ENCODE data around the gene ENO4.

The ENO4 gene, protein sequence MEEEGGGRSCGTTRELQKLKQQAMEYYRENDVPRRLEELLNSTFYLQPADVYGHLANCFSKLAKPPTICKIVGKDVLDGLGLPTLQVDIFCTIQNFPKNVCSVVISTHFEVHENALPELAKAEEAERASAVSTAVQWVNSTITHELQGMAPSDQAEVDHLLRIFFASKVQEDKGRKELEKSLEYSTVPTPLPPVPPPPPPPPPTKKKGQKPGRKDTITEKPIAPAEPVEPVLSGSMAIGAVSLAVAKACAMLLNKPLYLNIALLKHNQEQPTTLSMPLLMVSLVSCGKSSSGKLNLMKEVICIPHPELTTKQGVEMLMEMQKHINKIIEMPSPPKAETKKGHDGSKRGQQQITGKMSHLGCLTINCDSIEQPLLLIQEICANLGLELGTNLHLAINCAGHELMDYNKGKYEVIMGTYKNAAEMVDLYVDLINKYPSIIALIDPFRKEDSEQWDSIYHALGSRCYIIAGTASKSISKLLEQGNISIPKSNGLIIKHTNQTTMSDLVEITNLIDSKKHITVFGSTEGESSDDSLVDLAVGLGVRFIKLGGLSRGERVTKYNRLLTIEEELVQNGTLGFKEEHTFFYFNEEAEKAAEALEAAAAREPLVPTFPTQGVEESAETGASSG

DNA sequence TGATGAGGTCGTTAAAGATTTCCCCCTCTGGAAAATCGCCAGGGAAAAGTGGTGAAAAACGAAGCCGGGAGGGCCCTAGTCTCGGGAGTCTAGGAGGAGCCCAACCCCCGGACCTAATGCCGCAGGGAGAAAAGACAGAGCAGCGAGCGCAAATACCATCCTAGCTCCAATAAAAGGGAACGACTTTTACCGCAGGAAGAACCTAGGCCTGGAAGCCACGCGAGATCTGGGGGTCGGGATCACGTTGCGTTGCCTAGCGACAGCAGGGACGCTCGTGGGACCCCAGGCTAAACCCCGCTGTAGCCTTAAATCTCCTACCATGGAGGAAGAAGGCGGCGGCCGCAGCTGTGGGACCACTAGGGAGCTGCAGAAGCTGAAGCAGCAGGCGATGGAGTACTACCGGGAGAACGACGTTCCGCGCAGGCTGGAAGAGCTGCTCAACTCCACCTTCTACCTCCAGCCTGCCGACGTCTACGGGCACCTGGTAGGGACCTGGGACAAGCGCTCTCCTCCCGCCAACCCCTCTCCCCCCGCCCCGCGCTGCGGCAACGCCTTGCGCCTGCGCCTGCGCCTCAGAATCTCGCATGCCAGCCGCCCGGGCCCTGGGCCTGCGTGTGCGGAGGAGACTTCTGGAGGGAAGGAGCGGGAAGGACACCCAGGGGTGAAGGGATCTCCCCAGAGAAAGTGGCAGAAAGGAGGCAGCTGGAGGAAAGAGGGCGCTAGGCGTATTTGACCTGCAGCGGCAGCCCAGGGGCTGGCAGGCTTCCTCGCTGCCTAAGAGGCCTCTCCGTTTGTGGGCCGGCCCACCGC lies at the start of gene ENO4:
TSS of gene ENO4 (plus strand) at position 252 of the 810 bp plus-strand sequence. CDS start at position 320, 68 bp downstream.
- DNase-seq (ENCODE audit: low read depth in 1 of 2, low spot score in 1 of 2) = peak in 1 of 2 donors; percentile 8

DNA sequence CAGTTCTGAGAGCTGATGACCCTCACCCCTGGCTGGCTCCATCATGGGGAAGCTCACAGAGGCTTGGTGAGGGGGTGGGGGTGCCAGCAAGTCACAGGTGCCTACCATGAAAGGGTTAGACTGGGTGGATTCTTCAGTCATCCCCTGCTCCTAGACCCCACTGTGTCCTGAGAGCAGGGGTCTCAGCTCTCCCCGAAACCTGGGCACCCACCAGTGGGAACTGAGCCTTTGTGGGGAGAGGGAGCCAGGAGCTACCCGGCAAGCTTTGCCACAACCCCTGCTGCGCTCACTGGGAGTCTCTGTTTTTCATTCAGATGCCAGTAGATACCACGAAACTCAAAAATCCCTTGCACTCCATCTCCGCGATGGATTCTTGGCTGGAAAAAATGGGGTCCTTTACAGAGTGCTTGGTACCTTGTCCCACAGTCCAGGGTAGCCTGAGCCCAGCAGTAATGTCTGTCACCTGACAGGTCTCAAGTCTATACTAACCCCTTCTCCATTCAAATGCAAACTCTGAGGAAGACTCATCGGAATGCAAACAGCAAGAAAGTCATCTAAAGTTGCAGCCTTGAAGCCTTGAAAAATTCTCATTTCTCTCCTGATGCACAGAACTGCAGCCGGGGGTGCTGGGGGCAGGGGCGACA lies 48.9 kb upstream of the ENO4 start:
- DNase-seq (ENCODE audit: low read depth in 1 of 2, low spot score in 1 of 2) = no peak

DNA sequence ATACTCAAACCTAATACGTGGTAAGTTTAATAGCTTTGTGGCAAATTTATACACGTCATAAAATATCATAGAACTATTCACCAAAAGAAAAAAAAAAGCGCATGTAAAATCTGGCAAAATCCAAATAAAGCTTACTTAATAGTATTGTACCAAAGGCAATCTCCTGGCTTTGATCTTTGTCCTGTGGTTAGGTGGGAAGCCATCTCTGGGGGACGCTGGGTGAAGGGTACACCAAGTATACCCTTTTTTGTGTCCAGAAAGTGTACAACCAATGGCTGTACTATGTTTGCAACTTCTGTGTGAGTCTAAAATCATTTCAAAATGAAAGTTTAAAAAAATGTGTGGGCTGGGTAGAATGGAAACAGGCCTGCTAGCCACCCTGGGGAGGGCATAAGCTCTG lies 47.6 kb upstream of the ENO4 start:
- no peak for DNase-seq (ENCODE audit: low read depth in 1 of 2, low spot score in 1 of 2)

DNA sequence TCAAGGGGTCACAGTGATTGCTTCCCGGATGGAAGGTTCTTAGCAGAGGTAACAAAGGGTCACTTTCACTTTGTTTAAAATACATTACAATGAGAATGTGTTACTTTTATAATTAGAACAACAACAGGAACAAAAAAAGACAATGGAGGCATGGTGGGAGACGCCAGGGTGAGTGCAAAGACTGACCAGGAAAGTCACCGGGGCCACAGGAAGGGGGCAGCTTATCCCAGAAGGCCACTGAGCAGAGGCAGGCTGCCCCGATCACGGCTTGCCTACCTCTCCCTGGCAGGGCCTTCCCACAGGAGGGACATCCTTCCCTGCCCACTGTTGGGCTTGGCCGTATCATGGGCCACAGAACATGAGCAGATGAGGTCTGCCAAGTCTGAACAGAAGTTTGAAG lies 46.8 kb upstream of the ENO4 start:
- no peak for DNase-seq (ENCODE audit: low read depth in 1 of 2, low spot score in 1 of 2)

DNA sequence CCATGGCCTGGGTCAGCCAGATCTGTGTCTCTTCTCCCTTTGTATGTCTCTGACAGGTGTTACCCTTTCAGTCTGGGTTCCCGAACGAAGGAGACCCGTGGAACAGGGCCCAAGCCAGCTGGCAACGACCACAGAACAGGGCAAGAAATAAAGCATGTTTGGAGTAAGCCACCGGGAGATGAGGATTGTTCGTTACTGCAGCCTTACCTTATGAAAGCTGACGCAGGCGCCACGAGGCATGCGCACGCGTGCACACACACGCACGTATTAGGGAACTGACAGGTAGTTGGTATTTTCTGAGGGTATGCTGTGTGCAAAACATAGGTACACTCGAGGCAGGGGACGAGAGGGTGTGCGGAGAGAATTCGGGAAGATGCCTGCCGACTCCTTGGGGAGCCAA lies 46.4 kb upstream of the ENO4 start:
- no peak for DNase-seq (ENCODE audit: low read depth in 1 of 2, low spot score in 1 of 2)

DNA sequence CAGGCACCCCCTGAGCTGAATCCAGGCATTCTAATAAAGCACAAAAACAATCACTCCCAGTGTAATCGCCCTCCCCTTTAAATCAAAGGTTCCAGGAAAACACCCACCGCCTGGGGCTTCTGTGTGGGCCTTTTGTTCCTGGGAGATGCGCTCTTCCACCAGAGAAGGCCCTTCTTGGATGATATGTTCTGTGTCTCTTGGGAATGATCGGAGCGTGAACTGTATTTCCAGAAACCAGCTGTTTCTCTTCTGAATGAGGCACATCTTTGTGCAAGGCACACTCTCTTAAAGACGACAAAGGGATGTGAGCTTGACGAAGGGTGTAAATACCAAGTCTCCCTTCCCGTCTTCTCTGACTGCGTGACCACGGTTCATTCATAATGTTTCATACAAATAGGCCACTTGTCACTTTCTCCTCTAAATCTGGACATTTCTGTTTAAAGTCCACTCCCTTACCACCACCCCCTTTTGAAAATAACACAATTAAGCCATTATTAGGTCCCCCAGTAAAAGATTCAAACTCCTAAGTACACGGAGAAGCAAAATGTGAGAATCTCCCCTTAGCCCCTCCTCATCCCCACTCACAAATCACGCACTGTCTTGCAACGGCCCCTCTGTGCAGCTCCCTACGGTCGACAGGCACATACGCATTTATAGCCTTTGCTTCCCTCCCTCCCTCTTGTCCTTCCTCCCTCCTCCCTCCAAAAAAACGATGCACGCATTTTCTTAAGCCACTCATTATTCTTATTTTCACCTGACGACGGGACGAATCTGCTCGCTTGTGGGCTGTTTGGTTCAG lies 45.6 kb upstream of the ENO4 start:
- no peak for DNase-seq (ENCODE audit: low read depth in 1 of 2, low spot score in 1 of 2)

DNA sequence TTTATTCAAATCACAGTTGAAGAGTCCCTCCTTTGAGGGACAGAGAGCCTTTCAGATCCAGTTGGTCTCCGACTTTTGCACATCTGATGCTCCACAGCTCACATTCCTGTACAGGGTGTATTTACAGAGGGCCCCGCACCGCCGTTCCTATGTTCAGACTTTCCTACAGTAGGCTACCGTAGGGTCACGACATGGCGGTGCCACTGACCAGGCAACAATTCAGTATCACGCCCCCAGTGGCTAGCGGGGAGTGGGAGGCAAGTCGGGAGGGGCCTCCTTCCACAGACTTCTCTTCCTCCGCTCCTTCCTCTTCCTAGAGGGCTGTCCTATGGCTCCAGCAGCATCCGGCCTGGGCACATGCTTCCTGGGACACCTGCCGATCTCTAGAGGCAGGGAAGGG lies 40.6 kb upstream of the ENO4 start:
- no peak for DNase-seq (ENCODE audit: low read depth in 1 of 2, low spot score in 1 of 2)

DNA sequence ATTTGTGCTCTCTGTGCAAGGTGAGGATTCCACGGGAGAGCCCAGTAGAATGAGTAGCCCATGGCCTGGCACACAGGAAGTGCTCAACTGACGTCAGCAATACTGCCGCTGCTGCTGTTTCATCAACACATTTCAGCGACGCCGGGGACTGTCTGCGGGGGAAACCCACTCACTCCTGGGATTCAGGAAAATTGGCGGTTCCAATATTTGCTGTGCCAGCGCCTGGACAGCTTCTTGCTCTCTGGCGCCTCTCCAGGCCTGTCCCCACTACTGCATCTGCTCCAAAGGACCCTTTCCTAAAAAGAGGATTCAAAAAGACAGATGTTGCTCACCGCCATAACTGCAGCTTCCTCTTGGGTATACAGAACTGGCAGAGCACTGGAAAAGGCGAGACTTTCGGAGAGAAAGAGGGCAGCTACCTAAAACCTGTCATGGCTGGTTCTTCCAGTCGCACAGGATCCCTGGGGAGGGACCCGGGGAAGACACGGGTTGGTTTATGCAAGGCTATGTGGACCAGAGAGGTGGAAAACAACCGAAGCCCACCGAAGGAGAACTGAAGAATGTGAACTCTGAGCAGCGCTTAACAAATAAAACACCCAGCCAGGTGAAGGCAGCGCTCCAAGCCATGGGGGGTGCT lies 39.7 kb upstream of the ENO4 start:
- DNase-seq (ENCODE audit: low read depth in 1 of 2, low spot score in 1 of 2) = no peak

DNA sequence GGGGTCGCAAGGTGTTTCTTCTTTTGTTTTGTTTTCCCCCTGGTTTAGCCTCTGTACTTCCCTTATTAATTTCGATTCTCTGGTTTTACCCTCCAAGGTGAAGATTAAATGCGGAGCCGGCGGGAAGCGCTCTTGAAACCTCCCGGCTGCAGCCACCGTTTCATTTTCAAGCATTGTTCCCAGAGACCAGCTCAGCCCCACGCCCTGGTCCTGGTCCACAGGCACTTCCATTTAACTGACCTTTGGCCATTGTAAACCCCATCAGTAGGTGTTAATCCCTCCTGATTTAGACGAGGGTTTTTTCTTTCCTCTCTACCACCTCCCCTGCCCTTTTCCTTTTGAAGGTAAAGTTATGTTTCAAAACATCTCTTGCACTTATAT lies 39.2 kb upstream of the ENO4 start:
- DNase-seq (ENCODE audit: low read depth in 1 of 2, low spot score in 1 of 2) = no peak

DNA sequence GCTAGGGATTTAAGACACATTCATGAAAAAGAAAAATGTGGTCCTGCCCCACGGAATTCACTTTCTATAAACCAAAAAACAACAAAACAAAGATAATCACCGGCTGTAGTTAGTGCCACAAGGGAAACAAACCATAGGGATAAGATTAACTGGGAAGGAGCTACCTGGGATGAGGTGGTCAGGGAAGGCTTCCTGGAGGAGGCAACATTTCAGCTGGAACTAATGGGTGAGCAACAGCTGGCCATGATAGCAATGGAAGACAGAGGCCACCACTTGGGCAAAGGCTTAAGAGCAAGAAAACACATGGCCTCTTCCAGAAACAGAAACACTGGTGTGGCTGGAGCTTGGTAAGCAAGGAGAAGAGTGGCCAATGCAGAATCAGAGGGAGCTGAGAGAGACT lies 38.4 kb upstream of the ENO4 start:
- no peak for DNase-seq (ENCODE audit: low read depth in 1 of 2, low spot score in 1 of 2)

DNA sequence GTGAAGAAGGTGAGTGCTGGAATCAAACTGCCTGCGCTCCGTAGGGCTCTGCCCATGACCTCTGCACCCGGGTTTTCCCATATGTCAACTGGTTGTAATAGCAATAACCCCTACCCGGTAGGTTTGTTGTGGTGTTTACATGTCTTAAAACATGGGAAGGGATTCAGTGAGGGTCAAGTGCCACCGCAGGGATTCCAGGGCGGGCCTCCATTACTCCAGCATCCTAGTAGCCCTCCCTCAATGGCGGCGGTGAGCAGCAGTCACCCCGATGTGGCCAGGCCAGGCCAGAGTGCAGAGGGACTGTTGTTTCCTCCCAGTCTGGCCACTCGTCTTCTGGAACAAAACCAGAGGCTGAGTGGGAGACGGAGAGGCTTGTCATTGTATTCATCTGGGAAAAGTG lies 37.6 kb upstream of the ENO4 start:
- DNase-seq (ENCODE audit: low read depth in 1 of 2, low spot score in 1 of 2) = no peak

DNA sequence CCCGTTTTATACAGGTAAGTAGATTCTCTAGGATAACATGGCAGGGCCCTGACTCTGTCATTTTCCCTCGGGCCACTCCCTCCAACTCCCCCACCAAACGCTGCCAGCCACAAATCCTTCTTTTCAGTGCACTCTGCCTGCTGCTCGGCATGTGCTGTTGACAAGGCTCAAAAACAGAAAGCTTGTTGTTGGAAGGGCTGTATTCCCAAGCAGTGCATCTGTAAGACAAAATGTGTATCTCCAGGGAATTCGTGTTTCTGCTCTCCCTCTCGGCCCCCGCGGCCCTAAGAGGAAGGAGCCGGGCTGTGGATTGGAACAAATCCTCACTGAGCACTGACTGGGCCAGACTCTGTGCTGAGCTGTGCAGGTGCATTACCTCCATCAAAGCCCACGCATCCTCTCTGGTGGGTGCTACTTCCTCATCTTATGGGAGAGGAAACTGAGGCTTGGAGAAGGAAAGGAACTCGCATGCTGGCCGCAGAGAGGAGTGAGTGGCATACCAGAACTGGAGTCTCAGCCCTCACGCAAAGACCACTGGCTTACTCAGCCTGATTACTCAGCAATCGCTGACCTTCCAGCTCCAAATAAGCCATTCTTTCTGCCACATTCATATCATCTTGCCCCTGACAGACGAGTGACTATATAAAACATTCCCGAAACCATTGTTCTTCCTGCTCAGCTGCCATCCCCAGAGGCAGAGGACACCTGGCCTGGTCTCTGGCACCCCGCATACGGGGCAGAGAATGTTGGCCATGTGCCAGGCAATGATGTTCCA lies 33.5 kb upstream of the ENO4 start:
- no peak for DNase-seq (ENCODE audit: low read depth in 1 of 2, low spot score in 1 of 2)

DNA sequence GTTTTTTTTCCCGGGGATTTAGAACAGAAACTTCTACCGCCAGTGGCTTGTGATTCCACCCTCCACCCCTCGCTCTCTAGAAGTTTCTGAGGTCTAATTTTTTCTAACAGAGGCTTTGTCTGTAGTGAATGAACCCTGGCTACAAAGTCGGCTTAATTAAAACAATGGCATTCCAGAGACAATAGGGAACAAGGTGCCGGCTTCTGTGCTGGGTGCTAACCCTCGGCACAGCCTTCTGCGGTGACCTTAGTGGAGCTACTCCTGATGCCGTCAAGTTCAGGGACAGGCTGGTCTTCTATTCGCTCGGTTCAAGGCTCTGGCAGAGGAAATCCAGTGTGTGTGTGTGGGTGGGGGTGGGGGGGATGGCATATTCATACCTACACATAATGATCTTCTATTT lies 32.1 kb upstream of the ENO4 start:
- no peak for DNase-seq (ENCODE audit: low read depth in 1 of 2, low spot score in 1 of 2)

DNA sequence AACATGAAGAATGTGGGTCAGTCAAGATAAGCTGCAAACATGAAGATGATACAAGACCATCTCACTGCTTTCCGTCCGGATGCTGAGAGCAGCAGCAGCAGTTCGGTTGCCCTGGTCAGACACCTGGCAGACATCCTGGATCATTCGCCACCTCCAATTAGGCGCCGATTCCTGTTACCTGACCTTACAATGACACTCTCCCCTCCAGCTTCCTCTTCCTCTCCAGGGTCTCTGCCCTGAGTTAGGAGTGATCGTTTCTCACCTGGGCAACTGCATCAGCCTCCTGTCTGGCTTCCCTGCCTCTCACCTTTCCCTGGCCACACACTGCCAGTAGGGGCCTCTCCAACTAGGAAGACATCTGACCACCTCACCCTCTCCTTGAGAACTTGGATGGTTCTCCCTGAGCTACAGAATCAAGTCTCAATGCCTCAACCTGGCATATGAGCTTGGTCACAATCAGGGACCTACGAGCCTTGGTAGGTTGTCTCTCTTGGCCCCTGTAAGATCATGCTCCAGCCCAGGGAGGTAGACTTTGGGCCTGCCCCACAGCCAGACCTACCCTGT lies 31.4 kb upstream of the ENO4 start:
- DNase-seq (ENCODE audit: low read depth in 1 of 2, low spot score in 1 of 2) = no peak

DNA sequence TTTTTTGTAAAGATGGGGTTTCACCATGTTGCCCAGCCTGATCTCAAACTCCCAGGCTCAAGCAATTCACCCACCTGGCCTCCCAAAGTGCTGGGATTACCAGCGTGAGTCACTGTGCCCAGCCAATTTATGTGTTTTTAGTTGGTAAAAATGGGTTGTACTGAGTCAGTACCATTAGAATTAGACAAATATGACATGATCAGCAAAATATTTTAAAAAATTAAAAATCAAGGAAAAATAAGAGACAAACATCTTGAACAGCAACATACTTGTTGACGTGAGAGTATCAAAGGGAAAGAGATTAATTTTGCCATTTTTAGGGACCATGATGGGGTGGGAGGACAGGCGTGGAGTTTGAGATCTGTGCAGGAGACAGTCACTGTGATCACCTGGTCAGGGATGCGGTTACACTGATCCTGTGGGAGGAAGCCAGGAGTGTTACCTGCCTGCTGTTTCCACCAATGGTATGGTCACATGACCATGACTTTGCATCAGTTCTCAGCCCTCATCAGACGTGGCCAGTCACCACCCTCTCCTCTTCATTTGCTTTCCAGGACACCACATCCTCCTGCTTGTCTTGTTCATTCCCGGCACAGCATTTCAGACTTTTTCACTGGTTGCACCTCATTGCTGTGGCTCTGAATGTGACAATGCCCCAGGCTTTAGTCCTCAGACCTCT lies 29.2 kb upstream of the ENO4 start:
- no peak for DNase-seq (ENCODE audit: low read depth in 1 of 2, low spot score in 1 of 2)

DNA sequence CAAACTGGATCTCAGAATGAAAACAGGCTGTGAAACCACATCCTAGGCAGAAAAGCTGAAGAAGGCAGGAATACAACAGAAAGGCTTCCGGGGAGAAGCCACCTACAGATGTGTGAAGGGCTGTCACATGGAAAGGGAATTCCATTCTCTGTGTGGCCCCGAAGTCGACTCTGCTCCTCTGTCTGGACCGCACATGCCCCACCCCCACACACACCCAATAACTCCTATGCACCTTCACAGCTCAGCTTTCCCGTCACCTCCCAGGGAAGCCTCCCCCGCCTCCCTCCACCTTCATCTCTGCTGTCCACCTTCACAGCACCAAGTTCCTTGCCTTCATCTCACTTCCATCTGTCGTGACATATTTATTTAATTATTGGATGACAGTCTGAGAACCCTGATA lies 23.4 kb upstream of the ENO4 start:
- no peak for DNase-seq (ENCODE audit: low read depth in 1 of 2, low spot score in 1 of 2)

DNA sequence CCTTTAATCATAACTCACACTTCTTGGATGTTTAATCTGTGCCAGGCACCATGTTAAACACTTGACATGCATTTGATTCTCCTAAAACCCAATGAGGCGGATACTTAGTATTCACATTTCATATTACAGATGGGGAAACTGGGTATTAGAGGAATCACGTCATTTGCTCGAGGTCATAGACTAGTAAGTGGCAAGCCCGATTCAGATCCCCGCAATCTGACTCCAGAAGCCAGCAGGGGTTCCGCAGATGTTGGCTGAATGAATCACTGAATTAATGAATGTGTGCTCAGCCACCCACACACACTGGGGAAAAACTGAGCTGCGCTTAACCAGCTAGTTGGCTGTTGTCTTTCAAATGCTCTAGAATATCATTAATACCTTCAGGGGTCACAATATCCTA lies 22.5 kb upstream of the ENO4 start:
- no peak for DNase-seq (ENCODE audit: low read depth in 1 of 2, low spot score in 1 of 2)

DNA sequence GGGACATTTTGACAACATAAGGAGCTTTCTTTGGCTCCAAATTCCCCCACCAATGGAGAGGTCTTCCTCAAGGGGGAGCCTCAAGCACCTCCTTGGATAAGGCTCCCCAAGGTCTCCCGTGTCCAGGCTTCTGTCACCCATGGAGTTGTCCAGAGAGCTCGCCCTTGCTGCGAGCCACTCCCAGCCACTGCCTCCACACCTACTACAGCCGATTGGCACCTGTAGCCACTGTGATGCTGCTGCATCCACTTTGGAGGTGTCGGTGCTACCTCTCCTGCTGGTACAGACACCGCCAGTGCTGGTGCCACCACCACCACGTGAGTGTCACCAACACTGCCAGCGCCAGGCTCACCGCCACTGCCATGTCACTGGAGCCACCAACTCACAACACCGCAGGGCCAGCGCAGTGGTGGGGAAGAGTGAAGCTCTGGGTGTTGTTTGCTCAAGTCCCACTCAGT lies 22.1 kb upstream of the ENO4 start:
- no peak for DNase-seq (ENCODE audit: low read depth in 1 of 2, low spot score in 1 of 2)

DNA sequence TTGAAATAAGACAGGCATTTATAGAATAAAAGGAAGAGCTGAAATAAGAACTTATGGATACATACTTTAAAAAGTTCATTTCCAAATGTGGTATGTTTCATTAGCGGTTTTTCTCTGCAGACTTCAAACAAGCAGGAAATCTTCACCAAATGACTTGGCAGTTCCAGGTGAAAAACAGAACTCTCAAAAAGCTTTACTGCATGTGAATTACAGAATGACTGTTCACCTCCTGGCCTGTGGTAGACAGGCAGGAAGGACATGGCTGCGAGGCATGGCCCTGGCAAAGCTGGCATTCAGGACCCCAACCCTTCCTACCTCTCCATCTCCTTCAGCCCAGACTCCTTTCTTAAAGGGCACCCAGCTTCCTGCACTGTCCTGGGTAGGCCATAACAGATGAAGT lies 21.2 kb upstream of the ENO4 start:
- DNase-seq (ENCODE audit: low read depth in 1 of 2, low spot score in 1 of 2) = no peak
